RKO (cell line): ENCODE results near the gene SSH2.

Source experiments
- DNase-seq: peaks from one replicate; pipeline ENCODE4 v3.0.0-alpha.2; 2016; ENCODE audit warnings: low spot score

SSH2 gene

GRCh38 chr17:29576214-29577000 lies 353.6 kb downstream of the SSH2 start:
- no peak for DNase-seq
